NCI-H187 treated with DMSO at 0.1 percent for 48 hours (cell line): ENCODE results near the gene GHRH.

Experiments
- DNase-seq: peaks from one replicate; lab custom pipeline; 2025; lab: John Stamatoyannopoulos, UW

The GHRH gene

DNA sequence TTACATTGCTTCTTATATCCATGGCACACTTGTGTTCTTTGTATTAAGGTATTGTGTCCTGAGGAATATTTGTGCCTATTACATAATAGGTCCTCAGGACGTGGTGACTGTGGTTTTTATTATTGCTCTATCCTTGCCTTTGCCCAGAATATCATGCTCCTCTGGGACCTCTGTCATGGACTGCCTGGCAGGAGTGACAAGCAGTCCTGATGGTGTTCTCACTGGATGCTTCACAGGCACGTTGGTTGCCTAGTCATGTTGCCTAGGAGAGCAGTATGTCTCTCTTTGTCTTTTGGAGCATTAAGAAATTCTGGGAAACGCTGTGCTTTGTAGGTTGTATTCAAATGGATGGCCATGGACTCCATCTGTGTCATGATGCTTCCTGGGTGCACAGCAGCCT lies 57.6 kb downstream of the GHRH start:
- DNase-seq: no peak

DNA sequence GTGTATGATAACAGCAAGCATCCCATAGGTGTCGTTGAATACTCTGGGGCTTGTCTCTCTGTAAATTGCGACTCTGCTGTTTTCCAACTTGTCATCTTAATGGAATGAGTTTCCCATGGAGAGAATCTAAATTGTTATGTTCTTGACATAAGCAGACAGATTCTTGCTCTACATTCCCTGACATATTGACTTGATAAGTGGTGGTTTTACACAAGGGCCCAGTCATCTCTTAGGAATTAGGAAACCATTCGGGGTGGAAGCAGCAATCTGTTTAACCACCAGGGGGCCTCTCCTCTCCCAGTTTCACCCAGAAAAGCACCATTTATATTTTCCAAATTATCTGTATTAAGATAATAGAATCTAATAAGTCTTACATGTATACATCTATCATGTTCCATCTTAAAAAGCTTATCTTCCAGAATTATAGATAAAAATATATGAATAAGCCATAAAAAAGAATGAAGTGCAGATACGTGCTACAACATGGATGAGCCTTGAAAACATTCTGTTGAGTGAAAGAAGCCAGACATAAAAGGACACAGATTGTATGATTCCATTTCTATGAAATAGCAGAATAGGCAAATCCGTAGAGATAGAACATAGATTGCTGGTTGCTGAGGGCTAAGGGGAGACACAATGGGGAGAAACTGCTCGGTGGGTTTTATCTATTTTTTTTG lies 59.2 kb downstream of the GHRH start:
- DNase-seq: peak; percentile 23

DNA sequence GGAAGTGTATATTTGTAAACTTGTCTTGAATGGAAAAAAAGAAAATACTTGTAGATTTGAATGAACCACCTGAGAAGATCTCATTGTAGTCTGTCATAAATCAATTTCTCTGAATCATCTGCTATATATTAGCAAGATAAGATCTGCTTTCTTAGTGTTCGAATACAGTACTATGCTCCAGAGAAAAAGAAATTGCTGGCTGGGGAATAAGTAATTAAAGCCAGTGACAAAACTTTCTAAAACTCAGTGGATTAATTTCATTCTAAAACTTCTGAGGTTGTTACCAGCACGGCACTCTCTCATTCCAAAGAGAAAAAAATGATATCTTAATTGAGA lies 59.8 kb downstream of the GHRH start:
- no peak for DNase-seq
